Right atrium auricular region (tissue), 2 donors: ENCODE measurements around the gene TTC23. TPM values are rescaled to one million over a fixed set of nuclear protein-coding genes. Genes with fewer than 3 reads are reported as not detected.

Experiments used
- DNase-seq: peaks from one replicate; pipeline ENCODE4 v3.0.0-alpha.2; 2019; ENCODE audit warnings: low spot score
- H3K27ac ChIP-seq, 2 donors: fragments of 200-600 bp; sonication (generic); 1 replicate in 1 of 2; 2 replicates in 1 of 2; pipeline ENCODE4 v1.5.1; 2016 to 2019
- H3K27me3 ChIP-seq, 2 donors: fragments of 200-600 bp; sonication (generic); one replicate each; pipeline versions ENCODE4 v1.5.1 to v1.6.0; 2017 to 2019
- H3K36me3 ChIP-seq: fragments of 200-600 bp; sonication (generic); one replicate; pipeline ENCODE4 v1.5.1; 2016
- H3K4me1 ChIP-seq, 2 donors: fragments of 200-600 bp; sonication (generic); one replicate each; pipeline versions ENCODE4 v1.5.1 to v1.6.0; 2017 to 2019
- H3K4me3 ChIP-seq, 2 donors: fragments of 200-600 bp; sonication (generic); 1 replicate in 1 of 2; 2 replicates in 1 of 2; pipeline ENCODE4 v1.5.1; 2017 to 2019; ENCODE audit warnings: mild to moderate bottlenecking in 1 of 2, moderate library complexity in 1 of 2
- H3K9me3 ChIP-seq, 2 donors: fragments of 200-600 bp; sonication (generic); one replicate each; pipeline ENCODE4 v1.5.1; 2019
- CTCF ChIP-seq, 2 donors: fragments of 200-600 bp; sonication (generic); IDR thresholded peaks; one replicate each; pipeline ENCODE4 v1.5.1; 2019; ENCODE audit warnings: antibody characterized with exemption in 2 of 2
- total RNA-seq, 2 donors: library from RNA; depleted of rRNA; stranded (reverse); fragments of >200 nt; gene quantifications; one replicate each; pipeline ENCODE4 v1.1.0, GENCODE V29; 2016

Gene TTC23
- total RNA-seq, 2 donors from 2014 or later, result 13.6 to 14.6 TPM

GRCh38 chr15:99132634-99133287 is 116.6 kb downstream of the TTC23 start:
- Histone ChIP-seq H3K4me1 (peaks cover 0 to 36% of the 10 kb centered on the region in 2 donors), H3K36me3 (peaks cover 100% of the 10 kb centered on the region), H3K27ac (no peak overlapping the region)

GRCh38 chr15:99132122-99132521 is 117.3 kb downstream of the TTC23 start:
- no peak overlapping the region for H3K4me3 ChIP-seq
- no peak overlapping the region for H3K27ac ChIP-seq
- TF ChIP-seq CTCF (IDR thresholded peaks at IDR 0.05), result no peak
- no peak for DNase-seq
- H3K9me3 ChIP-seq, result no peaks in the 10 kb centered on the region
- peaks cover 0 to 36% of the 10 kb centered on the region in 2 donors for H3K4me1 ChIP-seq
- no peaks in the 10 kb centered on the region for H3K27me3 ChIP-seq
- peaks cover 100% of the 10 kb centered on the region for H3K36me3 ChIP-seq

More at GRCh38 chr15:99132634-99133287, 116.6 kb downstream of the TTC23 start:
- TF ChIP-seq CTCF (IDR thresholded peaks at IDR 0.05), result no peak
- Histone ChIP-seq H3K27me3 (no peaks in the 10 kb centered on the region), H3K9me3 (no peaks in the 10 kb centered on the region), H3K4me3 (no peak overlapping the region)
- no peak for DNase-seq

- H3K4me1 ChIP-seq, result peaks cover 0 to 36% of the 10 kb centered on the region in 2 donors
- no peaks in the 10 kb centered on the region for H3K27me3 ChIP-seq
- DNase-seq, result no peak
- no peak overlapping the region for H3K4me3 ChIP-seq
- H3K9me3 ChIP-seq, result no peaks in the 10 kb centered on the region
- TF ChIP-seq CTCF (IDR thresholded peaks at IDR 0.05), result no peak
- peaks cover 100% of the 10 kb centered on the region for H3K36me3 ChIP-seq
- H3K27ac ChIP-seq, result no peak overlapping the region
Measured at GRCh38 chr15:99131441-99132023, 117.8 kb downstream of the TTC23 start.

GRCh38 chr15:99130765-99131440 is 118.5 kb downstream of the TTC23 start:
- no peak for DNase-seq
- H3K27ac ChIP-seq, result no peak overlapping the region
- H3K4me3 ChIP-seq, result no peak overlapping the region
- H3K27me3 ChIP-seq, result no peaks in the 10 kb centered on the region
- H3K36me3 ChIP-seq, result peaks cover 100% of the 10 kb centered on the region
- TF ChIP-seq CTCF (IDR thresholded peaks at IDR 0.05), result no peak
- no peaks in the 10 kb centered on the region for H3K9me3 ChIP-seq
- H3K4me1 ChIP-seq, result peaks cover 0 to 36% of the 10 kb centered on the region in 2 donors

- no peak for TF ChIP-seq CTCF (IDR thresholded peaks at IDR 0.05)
- H3K9me3 ChIP-seq, result no peaks in the 10 kb centered on the region
- H3K27me3 ChIP-seq, result no peaks in the 10 kb centered on the region
- DNase-seq, result no peak
- peaks cover 98% of the 10 kb centered on the region for H3K36me3 ChIP-seq
- H3K4me1 ChIP-seq, result peaks cover 0 to 36% of the 10 kb centered on the region in 2 donors
- no peak overlapping the region for H3K4me3 ChIP-seq
- H3K27ac ChIP-seq, result peak overlapping the region in 1 of 2 donors; percentile 4
Measured at GRCh38 chr15:99130314-99130713, 119.1 kb downstream of the TTC23 start.
